Panc1 (cell line): ENCODE results near the gene HNRNPA3. TPM values are rescaled to one million over a fixed set of nuclear protein-coding genes. Genes with fewer than 3 reads are reported as not detected.

ENCODE experiments used
- ATAC-seq: fragments of 200-7000 bp; cut with Tn5 transposase; 2 replicates; pipeline ENCODE4 v1.9.1; 2020; ENCODE audit warnings: mild to moderate bottlenecking, moderate library complexity
- BruUV-seq: library from RNA; stranded (reverse); fragments of 400-500 nt; replicated peaks from 2 replicates; lab custom pipeline; 2021; lab: Mats Ljungman, UMichigan
- CTCF ChIA-PET: fragments of 300-600 bp; sonication (Branson Sonifier 250); formaldehyde crosslinking; loops from one replicate; lab custom pipeline; 2022; ENCODE audit warnings: antibody characterized with exemption; lab: Charles Lee
- POLR2A ChIA-PET: fragments of 300-600 bp; sonication (Branson Sonifier 250); formaldehyde crosslinking; loops from one replicate; lab custom pipeline; 2022; ENCODE audit warnings: antibody characterized with exemption; lab: Charles Lee
- DNase-seq: peaks from one replicate; pipeline ENCODE4 v3.0.0-alpha.2; 2010; ENCODE audit warnings: low read depth, low spot score
- H3K27ac ChIP-seq: 2 replicates; pipeline ENCODE4 v1.5.1; 2011; ENCODE audit warnings: mild to moderate bottlenecking, low read length, inconsistent platforms
- H3K27me3 ChIP-seq: fragments of 200-500 bp; sonication (Bioruptor generic); 2 replicates; pipeline ENCODE4 v1.6.0; 2014; ENCODE audit warnings: low read length, inconsistent platforms; ENCODE audit not compliant: control insufficient read depth, insufficient read depth
- H3K36me3 ChIP-seq: fragments of 200-500 bp; sonication (Bioruptor generic); 2 replicates; pipeline ENCODE4 v1.5.1; 2014; ENCODE audit warnings: inconsistent platforms, mild to moderate bottlenecking, low read length, moderate library complexity; ENCODE audit not compliant: control insufficient read depth, insufficient read depth
- H3K4me1 ChIP-seq: 2 replicates; pipeline ENCODE4 v1.5.1; 2011; ENCODE audit warnings: inconsistent platforms, mild to moderate bottlenecking, low read length, moderate library complexity; ENCODE audit not compliant: control insufficient read depth, insufficient read depth
- H3K4me3 ChIP-seq, 2 experiments: 2 replicates each; pipeline ENCODE4 v1.5.1; 2011 to 2012; ENCODE audit warnings: low read depth in 2 of 2, low read length in 2 of 2, mild to moderate bottlenecking in 2 of 2, inconsistent platforms in 1 of 2, moderate library complexity in 1 of 2
- H3K9me3 ChIP-seq: fragments of 200-500 bp; sonication (Bioruptor generic); 2 replicates; pipeline ENCODE4 v1.5.1; 2014; ENCODE audit warnings: low read depth, mild to moderate bottlenecking, inconsistent platforms, low read length, moderate library complexity; ENCODE audit not compliant: control insufficient read depth, insufficient read depth
- POLR2AphosphoS5 ChIP-seq: IDR thresholded peaks from 2 replicates; pipeline ENCODE4 v1.6.1; 2012; ENCODE audit warnings: mild to moderate bottlenecking, low read depth, low read length, moderate library complexity
- REST ChIP-seq, 2 experiments: IDR thresholded peaks; 2 replicates each; pipeline ENCODE4 v1.6.1; 2011 to 2012; ENCODE audit warnings: low read depth in 2 of 2, control low read depth in 1 of 2, low read length in 1 of 2, mild to moderate bottlenecking in 1 of 2, moderate library complexity in 1 of 2; ENCODE audit not compliant: insufficient read depth in 1 of 2
- SIN3A ChIP-seq: IDR thresholded peaks from 2 replicates; pipeline ENCODE4 v1.6.1; 2012; ENCODE audit warnings: low read depth, mild to moderate bottlenecking, low read length, moderate library complexity, borderline replicate concordance; ENCODE audit not compliant: insufficient read depth
- TCF7L2 ChIP-seq: IDR thresholded peaks from 2 replicates; pipeline ENCODE4 v1.6.1; 2011; ENCODE audit warnings: mild to moderate bottlenecking, low read depth, low read length, inconsistent platforms
- in situ Hi-C: cut with HindIII; loops from 2 replicates; pipeline ENCODE4 v1.10.0; 2016; ENCODE audit warnings: low sequenced_read_pairs, low pct_unique_long_range_greater_than_20kb
- intact Hi-C: fragments of 100-400 bp; cut with micrococcal nuclease; formaldehyde crosslinking; loops from one replicate; pipeline ENCODE4 v1.10.0; 2022; ENCODE audit not compliant: unreplicated experiment
- total RNA-seq: library from RNA; stranded (reverse); gene quantifications from one replicate; pipeline ENCODE4 v1.2.1, GENCODE V29; 2021; ENCODE audit not compliant: unreplicated experiment
- TF ChIP-seq, protein P1 (sequence below): fragments of 450-650 bp; IDR thresholded peaks from 2 replicates; pipeline ENCODE4 v1.5.1; 2017; ENCODE audit warnings: mild to moderate bottlenecking

Gene HNRNPA3
- total RNA-seq, 1 experiment from 2014 or later = 228 TPM

DNA sequence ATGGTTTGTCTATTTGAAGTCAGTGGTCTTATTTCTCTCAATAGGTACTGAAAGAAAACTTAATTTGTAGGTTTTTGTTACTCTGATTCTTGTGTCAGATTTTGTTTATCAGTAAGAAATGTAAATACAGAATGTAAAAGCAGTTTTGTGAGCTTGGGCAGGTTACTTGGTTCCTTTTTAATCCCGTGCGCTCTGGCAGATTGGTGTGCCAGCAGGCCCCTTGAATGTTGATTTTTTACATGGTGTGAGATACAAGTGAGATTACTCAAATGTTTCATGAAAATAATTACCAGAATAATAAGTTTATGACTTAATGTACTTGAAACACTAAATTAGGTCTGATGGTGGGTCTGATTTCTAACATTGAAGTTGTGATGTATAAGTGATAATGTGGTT, 13.4 kb downstream of the HNRNPA3 start:
- intact Hi-C loops = no loop called here
- H3K9me3 ChIP-seq = no peaks in the 10 kb centered on the region
- BruUV-seq = no TSS peak

GRCh38 chr2:177229442-177230242, 17.0 kb downstream of the HNRNPA3 start:
- CTCF ChIA-PET = no interaction called here
- POLR2A ChIA-PET = interaction anchor here (0.5 to 0.6 kb wide), 2 partner anchors 17 to 84 kb away, joined by 3 read pairs; no protein-coding TSS in a partner anchor
- Histone ChIP-seq H3K27me3 (no peaks in the 10 kb centered on the region), H3K4me3 (no peak overlapping the region), H3K9me3 (no peaks in the 10 kb centered on the region), H3K27ac (peak overlapping the region; percentile 30), H3K4me1 (peaks cover 60% of the 10 kb centered on the region), H3K36me3 (peaks cover 41% of the 10 kb centered on the region)
- TF ChIP-seq TCF7L2 (no peak), POLR2AphosphoS5 (no peak), SIN3A (no peak), REST (IDR thresholded peaks at IDR 0.05; ENCODE audit: insufficient read depth in 1 of 2, low read depth in 2 of 2, low read length in 1 of 2) (no peak)
- TF ChIP-seq, protein P1, sequence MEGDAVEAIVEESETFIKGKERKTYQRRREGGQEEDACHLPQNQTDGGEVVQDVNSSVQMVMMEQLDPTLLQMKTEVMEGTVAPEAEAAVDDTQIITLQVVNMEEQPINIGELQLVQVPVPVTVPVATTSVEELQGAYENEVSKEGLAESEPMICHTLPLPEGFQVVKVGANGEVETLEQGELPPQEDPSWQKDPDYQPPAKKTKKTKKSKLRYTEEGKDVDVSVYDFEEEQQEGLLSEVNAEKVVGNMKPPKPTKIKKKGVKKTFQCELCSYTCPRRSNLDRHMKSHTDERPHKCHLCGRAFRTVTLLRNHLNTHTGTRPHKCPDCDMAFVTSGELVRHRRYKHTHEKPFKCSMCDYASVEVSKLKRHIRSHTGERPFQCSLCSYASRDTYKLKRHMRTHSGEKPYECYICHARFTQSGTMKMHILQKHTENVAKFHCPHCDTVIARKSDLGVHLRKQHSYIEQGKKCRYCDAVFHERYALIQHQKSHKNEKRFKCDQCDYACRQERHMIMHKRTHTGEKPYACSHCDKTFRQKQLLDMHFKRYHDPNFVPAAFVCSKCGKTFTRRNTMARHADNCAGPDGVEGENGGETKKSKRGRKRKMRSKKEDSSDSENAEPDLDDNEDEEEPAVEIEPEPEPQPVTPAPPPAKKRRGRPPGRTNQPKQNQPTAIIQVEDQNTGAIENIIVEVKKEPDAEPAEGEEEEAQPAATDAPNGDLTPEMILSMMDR = no peak
- in situ Hi-C loops = no loop called here
- intact Hi-C loops = no loop called here
- BruUV-seq = no TSS peak
- DNase-seq (no peak), ATAC-seq (no peak)

More for the DNA sequence above, 13.4 kb downstream of the HNRNPA3 start:
- TF ChIP-seq, protein P1 = no peak
- TF ChIP-seq TCF7L2 (no peak), REST (IDR thresholded peaks at IDR 0.05; ENCODE audit: insufficient read depth in 1 of 2, low read depth in 2 of 2, low read length in 1 of 2) (no peak), SIN3A (no peak), POLR2AphosphoS5 (no peak)
- Histone ChIP-seq H3K4me3 (no peak overlapping the region), H3K27ac (peak overlapping the region; percentile 68), H3K36me3 (peaks cover 25% of the 10 kb centered on the region), H3K4me1 (peaks cover 79% of the 10 kb centered on the region), H3K27me3 (no peaks in the 10 kb centered on the region)
- ATAC-seq (no peak), DNase-seq (no peak)
- in situ Hi-C loops = no loop called here
- POLR2A ChIA-PET = interaction anchor here (0.6 kb wide), 2 partner anchors 47 to 54 kb away, joined by 5 to 9 read pairs; no protein-coding TSS in a partner anchor
- CTCF ChIA-PET = interaction anchor here (0.6 to 0.7 kb wide), 2 partner anchors 14 to 20 kb away, joined by 3 read pairs; no protein-coding TSS in a partner anchor
